ENCODE data around the gene KDM3B. TPM values are rescaled to one million over a fixed set of nuclear protein-coding genes. Genes with fewer than 3 reads are reported as not detected.

Gene KDM3B
- total RNA-seq, 2 donors from 2014 or later, result 62.4 to 63.2 TPM

DNA sequence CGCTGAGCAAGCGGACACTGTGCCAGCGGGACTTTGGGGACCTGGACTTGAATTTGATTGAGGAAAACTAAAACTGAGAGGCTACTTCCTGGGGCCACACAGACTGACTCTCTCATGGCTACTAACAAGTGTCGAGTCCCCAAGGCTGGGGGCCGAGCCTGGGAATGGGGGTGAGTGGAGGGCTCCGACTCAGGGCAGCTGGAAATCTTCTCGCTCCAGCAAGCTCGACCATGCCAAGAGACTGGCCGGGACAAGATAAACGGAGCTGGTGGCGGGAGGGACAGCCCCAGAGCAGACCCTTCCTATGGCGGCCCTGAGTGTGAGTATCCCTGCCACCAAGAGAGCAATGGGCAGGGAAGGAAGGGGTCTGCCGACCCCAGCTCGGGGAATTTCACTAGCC is 5.6 kb upstream of the KDM3B start:
- DNase-seq, result no peak
- ATAC-seq, result no peak
- intact Hi-C loops (cut with DNase I, micrococcal nuclease), result no loop called here

DNA sequence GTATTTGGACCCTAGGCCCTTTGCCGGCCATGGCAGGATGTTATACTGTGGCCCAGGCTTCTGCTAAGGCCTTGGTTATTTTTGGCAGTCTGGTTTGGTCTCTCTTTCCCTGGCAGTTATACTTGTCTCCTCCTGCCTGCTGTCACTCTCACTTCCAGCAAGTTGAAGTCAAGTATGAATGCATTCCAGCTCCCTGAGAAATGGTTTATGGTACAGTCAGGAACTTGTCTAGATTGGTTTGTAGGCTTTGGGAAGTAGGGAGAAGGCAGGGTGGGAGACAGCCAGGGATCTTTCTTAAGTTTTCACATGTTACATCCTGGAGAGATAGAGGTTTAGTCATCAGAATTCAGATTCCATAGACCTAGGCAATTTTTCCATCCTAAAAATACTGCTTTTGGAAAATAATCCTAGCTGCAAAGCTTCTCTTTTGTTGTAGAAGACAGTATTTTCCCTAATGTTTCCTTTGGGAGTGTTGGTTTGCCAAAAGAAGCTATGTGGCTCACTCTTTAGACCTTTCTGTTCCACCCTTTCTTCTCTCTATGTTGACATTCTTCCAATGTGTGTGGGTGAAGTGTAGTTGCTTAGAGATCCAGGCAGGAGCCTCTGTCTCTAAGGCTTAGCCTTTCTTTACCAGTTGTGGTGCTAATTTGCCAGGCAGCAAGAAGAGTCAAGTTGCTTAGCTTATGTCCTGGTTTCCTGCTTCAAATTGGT is 2.5 kb upstream of the KDM3B start:
- DNase-seq, result no peak
- intact Hi-C loops (cut with DNase I, micrococcal nuclease), result no loop called here
- no peak for ATAC-seq

DNA sequence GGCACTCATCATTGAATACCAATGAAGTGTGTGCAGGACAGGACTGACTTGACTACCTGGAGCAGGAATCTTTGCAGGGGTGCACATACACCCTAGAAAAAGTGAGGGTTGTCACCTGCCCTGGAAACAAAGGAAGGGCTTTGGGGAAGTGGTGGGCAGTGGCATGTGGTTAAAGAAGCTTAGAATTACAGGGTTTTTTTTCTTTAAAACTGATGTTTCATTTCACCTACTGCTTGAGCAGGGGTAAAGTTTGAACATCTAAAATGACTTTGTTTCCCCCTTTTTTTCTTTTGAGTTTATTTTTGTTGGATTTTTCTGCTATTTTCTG is 2.0 kb upstream of the KDM3B start:
- no peak for DNase-seq
- no peak for ATAC-seq
- intact Hi-C loops (cut with DNase I, micrococcal nuclease), result no loop called here

DNA sequence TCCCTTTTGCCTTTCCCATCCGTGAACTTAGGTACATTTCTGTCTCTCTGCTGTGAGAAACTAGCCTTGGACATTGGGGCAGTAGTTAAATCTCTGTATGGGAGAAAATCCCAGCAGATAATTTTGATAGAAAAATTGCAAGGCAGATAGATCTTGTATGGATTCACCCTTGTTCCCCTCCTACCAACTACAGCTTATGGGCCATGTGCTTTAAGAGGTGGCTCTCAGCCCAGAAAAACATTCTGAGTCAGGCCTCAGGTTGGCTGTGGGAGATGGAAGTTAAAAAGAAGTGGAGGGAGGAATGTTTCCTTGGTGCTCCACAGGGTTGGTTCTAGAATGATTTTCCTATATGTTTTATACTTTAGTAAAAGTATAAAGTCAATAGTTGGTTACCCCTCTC is 1.4 kb upstream of the KDM3B start:
- ATAC-seq (no peak), DNase-seq (no peak)

DNA sequence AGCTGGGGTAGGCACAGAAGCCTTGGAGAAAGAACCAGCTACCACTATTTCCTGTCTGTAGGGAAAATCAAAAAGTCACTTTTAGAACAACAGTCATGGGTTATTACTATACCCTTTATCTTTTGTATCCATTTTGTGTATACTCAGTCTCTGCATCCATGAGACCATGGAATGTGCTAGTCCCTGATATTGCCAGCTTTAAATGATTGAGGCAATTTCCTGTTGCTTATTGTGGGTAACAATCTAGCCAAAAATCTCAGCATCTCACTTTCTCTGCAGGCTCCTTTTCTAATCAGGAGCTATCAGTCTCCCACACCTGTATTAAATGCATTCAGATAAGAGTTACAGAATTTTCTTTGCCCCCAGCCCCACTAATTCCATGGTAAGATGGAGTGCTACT is 968 bp upstream of the KDM3B start:
- intact Hi-C loops (cut with DNase I, micrococcal nuclease), result no loop called here
- ATAC-seq (no peak), DNase-seq (no peak)

More for the DNA sequence above, 1.4 kb upstream of the KDM3B start:
- intact Hi-C loops (cut with DNase I, micrococcal nuclease), result no loop called here

DNA sequence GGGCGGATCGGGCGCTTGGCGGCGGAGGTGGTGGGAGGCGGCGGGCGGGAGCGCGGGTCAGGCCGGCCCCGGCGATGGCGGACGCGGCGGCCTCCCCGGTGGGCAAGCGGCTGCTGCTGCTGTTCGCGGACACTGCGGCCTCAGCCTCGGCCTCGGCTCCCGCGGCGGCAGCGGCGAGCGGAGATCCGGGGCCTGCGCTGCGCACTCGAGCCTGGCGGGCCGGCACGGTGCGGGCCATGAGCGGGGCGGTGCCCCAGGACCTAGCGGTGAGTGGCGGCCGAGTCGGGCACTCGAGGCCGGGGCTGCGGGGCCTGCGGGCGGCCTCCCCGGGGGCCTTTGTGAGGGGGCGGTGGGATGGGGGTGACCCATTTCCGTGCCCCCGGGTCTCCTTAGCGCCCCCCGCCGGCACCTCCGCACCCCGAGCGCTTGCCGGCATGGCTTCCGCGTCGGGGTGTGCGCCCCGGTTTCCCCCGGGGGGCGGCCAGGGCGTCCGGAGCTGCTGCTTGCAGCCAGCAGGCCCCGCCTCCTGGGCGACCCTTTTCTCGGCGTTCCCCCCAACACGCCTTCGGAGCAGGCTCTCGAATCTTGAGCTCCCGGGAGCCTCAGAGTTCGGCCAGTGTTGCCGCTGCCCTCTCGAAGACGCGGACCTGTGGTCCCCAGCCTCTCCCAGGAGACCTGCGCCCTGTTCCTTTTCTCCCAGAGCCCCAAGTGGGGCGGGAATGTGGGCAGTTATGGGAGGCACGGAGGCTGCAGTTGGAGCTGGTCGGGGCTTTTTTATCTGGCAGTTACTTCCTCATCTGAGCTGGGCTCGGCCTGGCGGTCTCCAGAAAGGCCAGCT is 456 bp downstream of the KDM3B start:
- intact Hi-C loops (cut with DNase I, micrococcal nuclease), result no loop called here
- DNase-seq, result peak; percentile 62 to 77
- peak; percentile 76 for ATAC-seq

DNA sequence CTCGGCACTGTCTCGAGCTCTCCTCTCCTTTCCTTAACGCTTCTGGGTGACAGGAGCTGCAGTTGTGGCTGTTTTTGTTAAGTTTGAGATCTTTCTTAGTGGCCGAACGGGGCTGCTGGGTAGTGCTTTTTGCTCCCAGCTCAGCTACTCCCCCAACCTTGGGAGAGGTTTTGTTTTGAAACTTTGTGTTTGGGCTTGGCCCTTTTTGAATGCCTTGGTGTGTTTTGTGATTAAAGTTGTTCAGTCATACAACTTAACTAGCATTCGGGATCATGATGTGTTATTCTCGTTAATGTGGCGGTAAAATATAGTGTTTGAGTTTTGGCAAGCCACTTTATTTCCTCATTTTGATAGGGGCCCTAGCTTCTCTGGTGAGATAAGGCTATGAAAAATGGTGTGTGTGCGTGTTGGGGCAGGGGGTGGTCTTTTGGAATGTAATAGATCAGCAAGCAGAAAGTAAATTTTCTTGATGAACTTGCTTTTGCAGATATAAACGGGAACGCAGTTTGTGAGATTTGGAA is 1.1 kb downstream of the KDM3B start:
- DNase-seq (no peak), ATAC-seq (peak; percentile 12)
- intact Hi-C loops (cut with DNase I, micrococcal nuclease), result no loop called here

DNA sequence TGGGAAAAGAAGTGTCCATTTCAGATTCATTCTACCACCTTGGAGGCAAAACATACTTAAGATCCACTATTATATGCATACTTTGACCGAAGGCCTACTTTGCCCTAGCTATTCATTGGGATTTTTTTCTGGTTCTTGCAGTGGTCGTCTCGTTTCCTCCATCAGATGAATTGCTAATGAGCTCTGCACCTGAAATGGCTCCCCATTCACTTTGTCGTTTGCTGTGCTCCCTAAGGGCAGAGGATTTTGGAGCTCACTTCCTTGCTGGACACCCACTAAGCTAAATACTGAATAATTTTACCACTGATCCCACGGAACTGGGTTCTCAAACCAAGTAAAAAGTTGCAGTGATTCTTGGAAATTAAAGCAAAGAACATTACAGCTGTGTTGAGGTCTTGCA is 1.9 kb downstream of the KDM3B start:
- DNase-seq (no peak), ATAC-seq (no peak)
- intact Hi-C loops (cut with DNase I, micrococcal nuclease), result no loop called here

DNA sequence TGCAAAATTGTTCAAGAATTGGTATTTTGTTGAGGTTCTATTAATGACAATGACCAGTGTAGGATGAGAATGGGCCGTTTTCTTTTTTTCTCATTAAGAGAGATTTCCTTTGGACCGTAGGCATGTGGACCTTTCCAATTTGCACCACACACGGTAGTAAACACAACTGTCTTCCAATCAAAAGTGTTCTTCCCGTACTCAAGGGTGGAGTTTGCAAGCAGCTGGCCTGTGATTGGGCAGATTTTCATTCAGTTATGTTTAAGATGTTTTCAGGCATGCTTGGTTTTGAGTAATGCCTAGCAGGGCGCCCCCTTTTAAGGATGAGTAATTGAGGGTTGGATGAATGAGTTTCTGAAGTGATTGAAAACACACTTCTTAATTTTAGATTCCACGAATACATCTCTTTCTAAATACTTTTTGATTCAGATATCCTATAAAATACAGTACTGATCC is 2.5 kb downstream of the KDM3B start:
- no peak for ATAC-seq
- no peak for DNase-seq
- intact Hi-C loops (cut with DNase I, micrococcal nuclease), result no loop called here

DNA sequence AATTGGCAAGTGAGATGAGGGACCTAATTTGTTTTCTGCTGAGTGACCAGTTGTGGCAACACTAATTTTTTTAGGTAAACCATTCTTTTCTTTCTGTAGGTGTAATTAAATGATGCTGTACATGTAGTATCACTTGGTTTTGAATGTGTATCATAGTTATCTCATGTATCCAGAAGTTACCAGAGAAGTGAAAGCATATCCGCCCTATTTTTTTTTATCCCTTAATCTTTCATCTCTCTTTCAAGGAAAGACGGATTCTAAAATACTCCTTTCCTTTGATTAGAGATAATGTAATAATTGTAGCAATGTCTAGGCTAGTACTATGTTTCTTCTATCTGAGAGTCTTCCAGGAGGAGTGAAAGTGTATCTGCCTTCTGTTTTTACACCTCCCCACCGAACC is 7.1 kb downstream of the KDM3B start:
- intact Hi-C loops (cut with DNase I, micrococcal nuclease), result no loop called here
- ATAC-seq (no peak), DNase-seq (no peak)

DNA sequence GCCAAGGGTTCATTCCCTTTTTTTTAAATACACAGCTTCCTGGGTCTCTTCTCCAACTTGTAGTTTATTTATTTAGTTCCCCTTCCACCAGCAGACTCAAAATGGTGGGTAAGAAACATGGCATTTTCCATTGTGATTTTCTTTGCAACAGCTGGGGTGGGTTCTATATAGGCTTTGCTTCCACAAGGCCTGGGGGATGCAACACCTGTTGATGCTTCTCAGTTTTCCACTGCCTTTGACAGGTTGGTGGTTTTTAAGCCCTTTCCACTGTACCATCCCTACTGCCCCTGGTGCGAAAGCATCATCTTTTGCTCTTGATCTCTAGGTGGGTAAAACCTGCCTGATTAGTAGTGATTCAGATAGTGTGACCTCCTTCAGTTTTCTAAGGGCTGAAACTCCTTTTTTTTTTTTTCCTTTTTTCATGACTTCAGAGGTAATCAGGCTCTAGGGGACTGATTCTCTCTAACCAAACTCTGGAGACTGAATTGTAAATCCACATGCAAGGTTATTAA is 8.5 kb downstream of the KDM3B start:
- DNase-seq (no peak), ATAC-seq (no peak)
- intact Hi-C loops (cut with DNase I, micrococcal nuclease), result no loop called here

DNA sequence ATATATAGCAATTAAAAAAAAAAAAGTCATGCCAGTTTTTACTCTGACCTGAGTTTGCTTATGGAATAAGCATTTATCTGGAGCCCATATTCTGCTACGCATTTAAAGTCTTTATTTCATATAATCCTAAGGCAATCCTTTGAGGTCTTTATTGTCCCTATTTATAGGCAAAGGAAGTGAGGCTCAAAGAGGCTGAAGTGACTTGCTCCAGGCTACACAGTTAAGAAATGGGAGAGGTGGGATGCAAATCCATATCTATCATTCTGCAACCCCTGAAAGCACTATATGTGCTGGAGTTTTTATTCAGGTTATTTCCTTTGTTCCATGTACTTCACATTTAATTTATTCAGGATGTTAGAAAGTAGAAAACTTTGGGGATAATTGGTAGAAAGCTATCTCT is 12.1 kb downstream of the KDM3B start:
- DNase-seq (no peak), ATAC-seq (no peak)
- intact Hi-C loops (cut with DNase I, micrococcal nuclease), result no loop called here

DNA sequence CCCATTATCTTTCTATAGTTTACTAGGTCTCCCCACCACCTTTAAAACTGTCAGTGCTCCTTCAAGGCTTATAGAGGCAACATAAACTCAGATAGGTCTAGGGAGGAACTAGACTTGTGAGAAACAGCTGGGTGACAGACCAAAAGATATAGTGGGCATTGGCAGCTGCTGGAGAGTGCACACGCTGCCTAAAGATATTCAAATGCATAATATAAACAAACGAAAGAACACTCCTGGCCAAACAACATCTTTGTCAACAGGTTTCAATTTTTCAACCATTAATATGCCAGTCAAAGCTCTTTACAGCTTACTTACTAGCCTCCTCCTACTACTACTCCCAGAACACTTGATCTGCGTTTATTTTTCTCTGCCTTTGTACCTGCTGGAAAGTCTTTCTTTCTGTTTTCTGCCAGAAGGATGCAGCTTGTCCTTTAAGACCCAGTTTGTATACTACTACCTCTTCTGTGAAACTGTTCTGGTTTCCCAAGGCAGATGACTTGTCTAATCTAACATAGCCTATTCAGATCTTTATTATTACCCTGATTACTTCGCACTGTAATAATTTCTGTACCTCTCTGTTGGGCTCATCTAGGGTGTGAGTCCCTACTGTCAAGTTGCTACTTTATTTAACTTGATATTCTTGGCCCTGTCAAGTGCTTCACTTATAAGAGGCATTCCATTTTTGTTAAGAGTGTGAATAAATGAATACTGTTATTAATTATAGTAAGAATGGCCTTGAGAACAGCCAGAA is 14.3 kb downstream of the KDM3B start:
- intact Hi-C loops (cut with DNase I, micrococcal nuclease), result no loop called here
- DNase-seq (no peak), ATAC-seq (no peak)

DNA sequence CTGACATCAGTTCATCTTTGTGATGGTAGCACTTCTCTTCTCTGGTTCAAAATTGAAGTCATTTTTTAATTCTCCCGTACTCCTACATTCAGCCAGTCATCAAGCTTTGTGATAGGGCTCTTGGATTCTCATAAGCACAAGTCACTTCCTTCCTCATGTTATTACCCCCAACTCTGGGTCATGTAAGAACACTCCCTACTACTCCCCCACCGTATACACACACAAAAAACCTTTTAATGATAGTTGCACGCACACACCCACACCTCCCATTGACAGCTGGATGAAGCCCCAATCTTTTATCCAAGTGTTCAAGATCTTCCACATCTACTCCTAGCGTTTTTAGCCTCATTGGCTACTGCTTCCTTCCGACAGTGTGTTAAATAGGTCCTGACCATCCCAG is 16.8 kb downstream of the KDM3B start:
- ATAC-seq (no peak), DNase-seq (no peak)
- intact Hi-C loops (cut with DNase I, micrococcal nuclease), result no loop called here

DNA sequence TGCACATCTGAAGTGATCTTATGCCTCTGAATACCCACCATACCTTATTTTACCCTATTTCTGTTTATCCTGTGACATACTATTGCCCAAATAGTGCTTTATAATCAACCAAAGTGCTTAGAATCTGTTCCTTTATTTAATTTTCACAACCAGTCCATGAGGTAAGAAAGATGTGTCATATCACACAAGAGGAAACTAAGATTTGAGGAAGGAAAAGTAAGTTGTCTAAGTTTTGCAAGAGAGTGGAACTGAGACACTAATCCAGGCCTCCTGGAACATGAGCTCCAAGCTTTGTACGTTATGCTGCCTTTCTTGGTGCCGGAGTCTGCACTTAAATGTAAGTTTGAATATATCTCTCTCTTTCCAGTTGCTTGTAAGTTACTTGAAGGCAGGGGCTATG is 17.2 kb downstream of the KDM3B start:
- ATAC-seq (no peak), DNase-seq (no peak)
- intact Hi-C loops (cut with DNase I, micrococcal nuclease), result no loop called here

DNA sequence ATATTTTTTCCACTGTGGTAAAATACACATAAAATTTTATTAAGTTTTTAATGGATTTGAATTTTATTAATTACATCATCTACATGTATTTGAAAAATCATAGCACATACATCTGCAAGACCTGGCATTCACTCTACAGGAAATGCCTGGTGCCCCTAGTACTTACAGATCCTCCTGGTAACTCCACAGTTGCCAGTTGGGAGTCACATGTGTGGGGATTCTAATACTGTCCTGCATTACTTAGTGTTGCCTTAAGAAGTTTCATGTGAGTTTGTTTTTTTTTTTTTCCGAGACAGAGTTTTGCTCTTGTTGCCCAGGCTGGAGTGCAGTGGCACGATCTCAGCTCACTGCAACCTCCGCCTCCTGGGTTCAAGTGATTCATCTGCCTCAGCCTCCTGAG is 18.1 kb downstream of the KDM3B start:
- no peak for ATAC-seq
- DNase-seq, result no peak
- intact Hi-C loops (cut with DNase I, micrococcal nuclease), result no loop called here

DNA sequence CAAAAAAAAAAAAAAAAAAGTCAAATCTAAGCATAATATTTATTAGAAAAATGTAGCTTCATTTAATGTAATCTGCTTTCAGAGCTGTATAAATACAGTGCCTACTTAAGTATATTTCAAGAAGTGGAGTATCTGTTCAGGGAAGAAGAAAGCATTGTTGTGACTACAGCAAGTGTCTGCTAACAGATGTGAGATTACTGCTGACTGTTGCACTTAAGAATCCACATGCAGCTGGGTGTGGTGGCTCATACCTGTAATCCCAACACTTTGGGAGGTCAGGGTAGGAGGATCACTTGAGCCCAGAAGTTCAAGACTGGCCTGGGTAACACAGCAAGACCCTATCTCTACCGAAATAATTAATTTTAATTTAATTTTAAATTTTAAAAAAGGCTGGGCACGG is 19.0 kb downstream of the KDM3B start:
- no peak for DNase-seq
- intact Hi-C loops (cut with DNase I, micrococcal nuclease), result no loop called here
- ATAC-seq, result no peak

DNA sequence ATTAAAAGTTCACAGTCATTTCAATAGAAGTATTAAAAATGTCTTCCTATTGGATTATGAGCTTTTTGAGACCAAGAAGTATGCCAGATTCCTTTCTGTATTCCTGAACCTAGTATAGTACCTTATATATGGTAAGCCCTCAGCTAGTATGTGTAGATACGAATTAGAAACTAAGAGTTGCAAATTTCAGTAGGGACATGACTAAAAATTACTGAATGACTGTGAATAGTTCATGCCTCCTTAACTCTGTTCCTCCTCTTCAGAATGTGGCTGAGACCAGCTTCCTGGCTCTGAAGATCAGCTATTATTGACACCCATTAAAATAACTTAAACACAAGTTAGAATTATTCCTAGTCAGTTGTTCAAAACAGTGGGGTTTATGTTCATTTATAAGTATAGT is 19.7 kb downstream of the KDM3B start:
- ATAC-seq (no peak), DNase-seq (no peak)
- intact Hi-C loops (cut with DNase I, micrococcal nuclease), result no loop called here

DNA sequence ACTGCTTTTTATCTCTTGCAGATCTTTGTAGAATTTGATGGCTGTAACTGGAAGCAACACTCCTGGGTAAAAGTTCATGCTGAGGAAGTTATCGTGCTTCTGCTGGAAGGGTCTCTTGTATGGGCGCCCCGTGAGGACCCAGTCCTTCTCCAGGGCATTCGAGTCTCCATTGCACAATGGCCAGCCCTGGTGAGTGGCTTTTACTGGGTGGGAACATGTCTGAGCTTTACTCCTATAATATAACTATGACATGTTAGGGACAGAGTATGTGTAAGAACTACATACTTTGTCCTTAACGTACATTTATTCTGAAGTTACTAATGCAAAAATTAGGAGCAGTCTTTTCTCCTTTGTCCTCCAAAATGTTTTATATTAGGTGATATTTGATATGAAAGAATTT is 20.2 kb downstream of the KDM3B start:
- ATAC-seq, result no peak
- intact Hi-C loops (cut with DNase I, micrococcal nuclease), result no loop called here
- no peak for DNase-seq

DNA sequence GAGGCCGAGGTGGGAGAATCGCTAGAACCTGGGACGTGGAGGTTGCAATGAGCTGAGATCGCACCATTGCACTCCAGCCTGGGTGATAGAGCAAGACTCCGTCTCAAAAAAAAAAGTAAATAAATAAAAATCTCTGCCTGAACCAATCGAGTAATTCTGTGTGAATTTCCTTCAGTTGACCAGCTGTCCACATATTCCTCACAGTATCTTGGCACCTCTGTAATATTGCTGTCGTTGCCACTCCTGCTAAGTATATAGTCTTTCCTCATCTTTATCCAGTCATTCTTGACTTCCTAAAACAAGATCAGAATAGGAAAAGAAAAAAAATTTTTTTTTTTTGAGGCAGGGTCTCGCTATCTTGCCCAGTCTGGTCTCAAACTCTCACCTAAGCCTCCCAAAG is 29.9 kb downstream of the KDM3B start:
- intact Hi-C loops (cut with DNase I, micrococcal nuclease), result no loop called here
- DNase-seq (no peak), ATAC-seq (no peak)
